ENCODE data around the gene CAP2.
"Not testable (repeated sequence)": the region's sequence is repeated elsewhere in the genome, so short reads cannot be mapped to it uniquely, and the experiment has no call there.

CAP2 gene

GRCh38 chr6:17530321-17530835 is 137.0 kb downstream of the CAP2 start:
- POLR2A ChIA-PET (ENCODE audit: low non-redundant PET): no interaction called here
- CTCF ChIA-PET: no interaction called here
- DNase-seq (ENCODE audit: low spot score): no peak
- H3K27ac ChIP-seq: no peak overlapping the region
- TF ChIP-seq CTCF (conservative IDR thresholded peaks at IDR 0.05; ENCODE audit: low read depth): no peak

GRCh38 chr6:17536586-17536985 is 143.2 kb downstream of the CAP2 start:
- no peak overlapping the region for H3K27ac ChIP-seq
- TF ChIP-seq CTCF (conservative IDR thresholded peaks at IDR 0.05; ENCODE audit: low read depth): no peak
- no peak for DNase-seq (ENCODE audit: low spot score)
- ChIA-PET POLR2A (ENCODE audit: low non-redundant PET) (no interaction called here), CTCF (interaction anchor here (1.0 kb wide), 1 partner anchor 106 kb away, joined by 4 read pairs; no protein-coding TSS in a partner anchor)

GRCh38 chr6:17542243-17542642 is 148.8 kb downstream of the CAP2 start:
- ChIA-PET POLR2A (ENCODE audit: low non-redundant PET) (no interaction called here), CTCF (interaction anchor here (0.6 to 0.9 kb wide), 2 partner anchors 23 to 137 kb away, joined by 3 read pairs; no protein-coding TSS in a partner anchor)
- H3K27ac ChIP-seq: no peak overlapping the region
- TF ChIP-seq CTCF (conservative IDR thresholded peaks at IDR 0.05; ENCODE audit: low read depth): no peak
- no peak for DNase-seq (ENCODE audit: low spot score)

- POLR2A ChIA-PET (ENCODE audit: low non-redundant PET); DNase-seq (ENCODE audit: low spot score); CTCF ChIA-PET; H3K27ac ChIP-seq: not testable (repeated sequence)
Measured at GRCh38 chr6:17545681-17546080, 152.3 kb downstream of the CAP2 start.

- no peak for TF ChIP-seq CTCF (conservative IDR thresholded peaks at IDR 0.05; ENCODE audit: low read depth)
- ChIA-PET POLR2A (ENCODE audit: low non-redundant PET) (no interaction called here), CTCF (no interaction called here)
- no peak overlapping the region for H3K27ac ChIP-seq
- no peak for DNase-seq (ENCODE audit: low spot score)
Measured at GRCh38 chr6:17551383-17551958, 158.1 kb downstream of the CAP2 start.

- ChIA-PET POLR2A (ENCODE audit: low non-redundant PET) (no interaction called here), CTCF (no interaction called here)
- H3K27ac ChIP-seq: no peak overlapping the region
- no peak for TF ChIP-seq CTCF (conservative IDR thresholded peaks at IDR 0.05; ENCODE audit: low read depth)
- no peak for DNase-seq (ENCODE audit: low spot score)
Measured at GRCh38 chr6:17552861-17553260, 159.5 kb downstream of the CAP2 start.

- DNase-seq (ENCODE audit: low spot score): no peak
- ChIA-PET CTCF (no interaction called here), POLR2A (ENCODE audit: low non-redundant PET) (no interaction called here)
- TF ChIP-seq CTCF (conservative IDR thresholded peaks at IDR 0.05; ENCODE audit: low read depth): no peak
- H3K27ac ChIP-seq: no peak overlapping the region
Measured at GRCh38 chr6:17556014-17556413, 162.6 kb downstream of the CAP2 start.

Measured in RWPE1 (cell line).